Measurements from ENCODE around the gene EGLN1. TPM values are rescaled to one million over a fixed set of nuclear protein-coding genes. Genes with fewer than 3 reads are reported as not detected.
"Not testable (repeated sequence)": the region's sequence is repeated elsewhere in the genome, so short reads cannot be mapped to it uniquely, and the experiment has no call there.

The EGLN1 gene
- polyA plus RNA-seq, 2 of the 4 experiments (the other 2 are of a cell fraction) = 57.7 to 156 TPM

DNA sequence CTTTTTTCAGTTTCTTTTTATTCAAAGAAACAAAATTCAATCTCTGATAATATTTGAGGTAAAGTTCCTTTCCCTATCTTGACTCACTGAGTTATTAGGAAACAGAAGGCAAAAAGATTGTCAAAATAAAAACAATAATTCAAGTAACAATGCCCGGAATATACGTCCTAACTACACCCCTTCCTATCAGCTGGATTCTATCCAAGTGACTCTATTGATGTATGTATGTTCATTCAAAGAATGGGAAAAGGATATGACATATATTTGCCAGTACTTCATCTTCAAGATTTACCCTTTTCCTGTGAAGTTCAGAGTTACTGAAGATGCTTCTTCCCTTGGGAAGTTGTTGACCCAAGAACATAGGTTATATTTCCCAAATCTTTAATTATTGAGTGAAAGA is 70.3 kb downstream of the EGLN1 start:
- 91% methylated on average over 2 of the region's 2 CpGs for WGBS (ENCODE audit: missing lambda C conversion rate)
- no peak for FAIRE-seq
- ATAC-seq = no peak
- TF ChIP-seq, protein P1, sequence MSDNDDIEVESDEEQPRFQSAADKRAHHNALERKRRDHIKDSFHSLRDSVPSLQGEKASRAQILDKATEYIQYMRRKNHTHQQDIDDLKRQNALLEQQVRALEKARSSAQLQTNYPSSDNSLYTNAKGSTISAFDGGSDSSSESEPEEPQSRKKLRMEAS (IDR thresholded peaks at IDR 0.05) = no peak
- ChIA-PET CTCF (interaction anchor here (1.4 to 4.9 kb wide), 3 partner anchors 14 to 239 kb away, joined by 5 to 19 read pairs (median 5); partner anchors contain the start of genes EXOC8 and SPRTN), POLR2A (no interaction called here)
- Histone ChIP-seq H3K4me3 (no peak overlapping the region), H3K27ac (no peak overlapping the region), H3K4me1 (peaks cover 13% of the 10 kb centered on the region), H3K9me3 (no peaks in the 10 kb centered on the region), H3K4me2 (no peak overlapping the region)
- DNase-seq (ENCODE audit: low read depth in 1 of 2, low spot score in 1 of 2) = no peak

DNA sequence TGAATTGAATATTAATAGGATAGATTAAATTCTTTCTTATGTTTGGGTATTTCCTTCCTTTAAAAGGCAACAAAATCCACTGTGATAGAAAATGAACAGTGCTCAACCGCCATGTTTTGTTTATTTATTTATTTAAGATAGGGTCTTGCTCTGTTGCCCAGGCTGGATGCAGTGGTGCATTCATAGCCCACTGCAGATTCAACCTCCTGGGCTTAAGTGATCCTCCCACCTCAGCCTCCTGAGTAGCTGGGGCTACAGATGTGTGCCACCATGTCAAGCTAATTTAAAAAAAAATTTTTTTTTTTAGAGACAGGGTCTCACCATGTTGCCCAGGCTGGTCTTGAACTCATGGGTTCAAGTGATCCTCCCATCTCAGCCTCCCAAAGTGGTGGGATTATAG is 73.2 kb downstream of the EGLN1 start:
- ATAC-seq; H3K9me3 ChIP-seq; H3K27ac ChIP-seq; FAIRE-seq; H3K4me3 ChIP-seq; H3K4me1 ChIP-seq; DNase-seq (ENCODE audit: low read depth in 1 of 2, low spot score in 1 of 2); H3K4me2 ChIP-seq: not testable (repeated sequence)
- POLR2A ChIA-PET = interaction anchor here (1.1 kb wide), 1 partner anchor 11 kb away, joined by 5 read pairs; the partner anchor contains the start of genes EXOC8 and SPRTN
- CTCF ChIA-PET = interaction anchor here (0.6 to 4.9 kb wide), 7 partner anchors 9 to 370 kb away, joined by 3 to 19 read pairs (median 3); partner anchors contain the start of genes ARV1 and TTC13
- 87% methylated on average over 1 of the region's 1 CpG for WGBS (ENCODE audit: missing lambda C conversion rate)

DNA sequence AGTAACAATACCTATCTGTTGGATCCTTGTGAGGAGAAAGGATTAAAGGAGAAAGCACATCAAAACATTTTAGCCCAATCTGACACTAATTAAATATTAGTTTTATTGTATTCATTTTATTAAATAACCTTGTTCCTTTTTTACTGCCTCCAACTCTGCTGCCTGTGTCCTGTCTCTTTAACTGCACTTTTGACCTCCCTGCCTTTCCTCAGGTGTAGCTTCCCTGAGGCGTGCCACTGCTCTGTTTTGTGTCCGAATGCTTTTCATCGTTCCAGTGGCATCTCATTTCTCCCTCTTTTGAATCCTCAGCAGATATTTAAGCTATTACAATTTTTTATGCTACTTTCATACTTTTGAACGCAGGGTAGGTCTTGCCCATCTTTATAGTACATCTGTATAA is 73.6 kb downstream of the EGLN1 start:
- TF ChIP-seq, protein P2, sequence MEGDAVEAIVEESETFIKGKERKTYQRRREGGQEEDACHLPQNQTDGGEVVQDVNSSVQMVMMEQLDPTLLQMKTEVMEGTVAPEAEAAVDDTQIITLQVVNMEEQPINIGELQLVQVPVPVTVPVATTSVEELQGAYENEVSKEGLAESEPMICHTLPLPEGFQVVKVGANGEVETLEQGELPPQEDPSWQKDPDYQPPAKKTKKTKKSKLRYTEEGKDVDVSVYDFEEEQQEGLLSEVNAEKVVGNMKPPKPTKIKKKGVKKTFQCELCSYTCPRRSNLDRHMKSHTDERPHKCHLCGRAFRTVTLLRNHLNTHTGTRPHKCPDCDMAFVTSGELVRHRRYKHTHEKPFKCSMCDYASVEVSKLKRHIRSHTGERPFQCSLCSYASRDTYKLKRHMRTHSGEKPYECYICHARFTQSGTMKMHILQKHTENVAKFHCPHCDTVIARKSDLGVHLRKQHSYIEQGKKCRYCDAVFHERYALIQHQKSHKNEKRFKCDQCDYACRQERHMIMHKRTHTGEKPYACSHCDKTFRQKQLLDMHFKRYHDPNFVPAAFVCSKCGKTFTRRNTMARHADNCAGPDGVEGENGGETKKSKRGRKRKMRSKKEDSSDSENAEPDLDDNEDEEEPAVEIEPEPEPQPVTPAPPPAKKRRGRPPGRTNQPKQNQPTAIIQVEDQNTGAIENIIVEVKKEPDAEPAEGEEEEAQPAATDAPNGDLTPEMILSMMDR (IDR thresholded peaks at IDR 0.05) = no peak
- TF ChIP-seq RNF2 (IDR thresholded peaks at IDR 0.05; ENCODE audit: borderline replicate concordance, low read depth) (no peak), HEYL (CRISPR knock-in tag; IDR thresholded peaks at IDR 0.05) (no peak), PHF8 (IDR thresholded peaks at IDR 0.05; ENCODE audit: borderline replicate concordance, low read depth) (no peak)
- Histone ChIP-seq H3K4me1 (no peaks in the 10 kb centered on the region), H3K4me2 (no peak overlapping the region), H3K27ac (no peak overlapping the region), H3K4me3 (no peak overlapping the region), H3K9me3 (no peaks in the 10 kb centered on the region)
- ChIA-PET CTCF (interaction anchor here (0.9 to 4.9 kb wide), 5 partner anchors 9 to 370 kb away, joined by 3 to 19 read pairs (median 4); partner anchors contain the start of genes ARV1 and TTC13), POLR2A (interaction anchor here (1.1 kb wide), 1 partner anchor 11 kb away, joined by 5 read pairs; the partner anchor contains the start of genes EXOC8 and SPRTN)
- ATAC-seq (no peak), FAIRE-seq (no peak), DNase-seq (ENCODE audit: low read depth in 1 of 2, low spot score in 1 of 2) (no peak)
- 95% methylated on average over 4 of the region's 4 CpGs for WGBS (ENCODE audit: missing lambda C conversion rate)

DNA sequence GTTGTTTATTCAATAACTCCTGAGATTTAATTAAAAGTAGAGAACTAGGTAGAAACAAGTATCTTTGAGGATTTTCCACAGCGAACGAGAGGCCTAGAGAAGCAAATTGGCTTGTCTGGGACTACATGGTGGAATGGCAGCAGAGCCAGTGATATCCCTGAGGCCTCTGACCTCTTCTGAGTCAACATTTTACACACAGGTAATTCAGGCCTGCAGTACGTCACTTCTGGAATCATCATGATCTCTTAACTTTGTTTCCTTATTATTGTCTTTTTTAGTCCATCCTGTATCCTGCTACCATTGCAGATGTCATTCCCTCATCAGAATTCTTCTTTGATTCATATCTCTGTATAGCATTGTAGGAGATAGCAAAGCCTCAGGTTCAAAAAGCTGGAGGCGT is 74.1 kb downstream of the EGLN1 start:
- DNase-seq (ENCODE audit: low read depth in 1 of 2, low spot score in 1 of 2) (no peak), FAIRE-seq (no peak), ATAC-seq (no peak)
- WGBS (ENCODE audit: missing lambda C conversion rate) = 95% methylated on average over 4 of the region's 4 CpGs
- Histone ChIP-seq H3K4me2 (no peak overlapping the region), H3K4me3 (no peak overlapping the region), H3K4me1 (no peaks in the 10 kb centered on the region), H3K27ac (no peak overlapping the region), H3K9me3 (no peaks in the 10 kb centered on the region)
- no peak for TF ChIP-seq KDM5A (IDR thresholded peaks at IDR 0.05)
- ChIA-PET CTCF (interaction anchor here (0.9 to 4.9 kb wide), 5 partner anchors 10 to 369 kb away, joined by 3 to 19 read pairs (median 4); partner anchors contain the start of genes ARV1 and TTC13), POLR2A (no interaction called here)

DNA sequence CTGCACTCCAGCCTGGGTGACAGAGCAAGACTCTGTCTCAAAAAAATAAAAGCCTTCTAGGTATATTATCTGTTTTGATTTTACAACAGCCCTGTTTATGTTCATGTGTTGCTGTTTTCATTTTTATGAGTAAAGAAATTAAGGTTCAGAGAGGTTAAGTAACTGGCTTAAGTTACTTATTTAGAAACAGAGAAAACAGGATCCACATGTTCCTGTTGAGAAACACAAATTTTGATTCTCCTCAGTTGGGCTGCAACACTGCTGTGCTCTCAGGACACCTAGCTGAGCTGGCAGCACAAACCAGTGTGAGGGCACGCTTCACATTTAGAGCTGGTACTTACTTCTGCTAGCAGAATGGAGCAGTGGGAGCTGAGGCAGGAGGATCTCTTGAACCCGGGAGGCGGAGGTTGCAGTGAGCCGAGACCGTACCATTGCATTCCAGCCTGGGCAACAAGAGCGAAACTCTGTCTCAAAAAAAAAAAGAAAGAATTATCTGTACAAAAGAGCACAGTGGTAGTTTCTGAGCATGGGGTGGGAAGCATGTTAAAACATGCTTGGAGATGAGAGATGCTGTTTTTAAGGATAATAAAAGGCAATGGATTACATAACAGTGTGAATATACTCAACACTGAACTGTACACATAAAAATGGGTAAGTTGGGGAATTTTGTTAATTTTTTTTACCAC is 81.6 kb downstream of the EGLN1 start:
- no peak for DNase-seq (ENCODE audit: low read depth in 1 of 2, low spot score in 1 of 2)
- WGBS (ENCODE audit: missing lambda C conversion rate) = 86% methylated on average over 6 of the region's 6 CpGs
- POLR2A ChIA-PET = no interaction called here
- no peaks in the 10 kb centered on the region for H3K9me3 ChIP-seq
- no peak overlapping the region for H3K27ac ChIP-seq
- no peak overlapping the region for H3K4me2 ChIP-seq
- H3K4me3 ChIP-seq = no peak overlapping the region
- peaks cover 20% of the 10 kb centered on the region for H3K4me1 ChIP-seq
- FAIRE-seq = no peak
- CTCF ChIA-PET = interaction anchor here (1.0 to 1.7 kb wide), 3 partner anchors 17 to 250 kb away, joined by 3 to 4 read pairs (median 4); no protein-coding TSS in a partner anchor
- ATAC-seq = no peak
- TF ChIP-seq, protein P3, sequence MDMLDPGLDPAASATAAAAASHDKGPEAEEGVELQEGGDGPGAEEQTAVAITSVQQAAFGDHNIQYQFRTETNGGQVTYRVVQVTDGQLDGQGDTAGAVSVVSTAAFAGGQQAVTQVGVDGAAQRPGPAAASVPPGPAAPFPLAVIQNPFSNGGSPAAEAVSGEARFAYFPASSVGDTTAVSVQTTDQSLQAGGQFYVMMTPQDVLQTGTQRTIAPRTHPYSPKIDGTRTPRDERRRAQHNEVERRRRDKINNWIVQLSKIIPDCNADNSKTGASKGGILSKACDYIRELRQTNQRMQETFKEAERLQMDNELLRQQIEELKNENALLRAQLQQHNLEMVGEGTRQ (IDR thresholded peaks at IDR 0.05) = no peak
- TF ChIP-seq ZFP36 (IDR thresholded peaks at IDR 0.05; ENCODE audit: borderline replicate concordance, partially characterized antibody) = no peak
- no peak for TF ChIP-seq SMC3 (IDR thresholded peaks at IDR 0.05)
- no peak for TF ChIP-seq BHLHE40 (IDR thresholded peaks at IDR 0.05; ENCODE audit: low read depth, low read length)
- no peak for TF ChIP-seq PHF8 (IDR thresholded peaks at IDR 0.05; ENCODE audit: borderline replicate concordance, low read depth)
- TF ChIP-seq, protein P4, sequence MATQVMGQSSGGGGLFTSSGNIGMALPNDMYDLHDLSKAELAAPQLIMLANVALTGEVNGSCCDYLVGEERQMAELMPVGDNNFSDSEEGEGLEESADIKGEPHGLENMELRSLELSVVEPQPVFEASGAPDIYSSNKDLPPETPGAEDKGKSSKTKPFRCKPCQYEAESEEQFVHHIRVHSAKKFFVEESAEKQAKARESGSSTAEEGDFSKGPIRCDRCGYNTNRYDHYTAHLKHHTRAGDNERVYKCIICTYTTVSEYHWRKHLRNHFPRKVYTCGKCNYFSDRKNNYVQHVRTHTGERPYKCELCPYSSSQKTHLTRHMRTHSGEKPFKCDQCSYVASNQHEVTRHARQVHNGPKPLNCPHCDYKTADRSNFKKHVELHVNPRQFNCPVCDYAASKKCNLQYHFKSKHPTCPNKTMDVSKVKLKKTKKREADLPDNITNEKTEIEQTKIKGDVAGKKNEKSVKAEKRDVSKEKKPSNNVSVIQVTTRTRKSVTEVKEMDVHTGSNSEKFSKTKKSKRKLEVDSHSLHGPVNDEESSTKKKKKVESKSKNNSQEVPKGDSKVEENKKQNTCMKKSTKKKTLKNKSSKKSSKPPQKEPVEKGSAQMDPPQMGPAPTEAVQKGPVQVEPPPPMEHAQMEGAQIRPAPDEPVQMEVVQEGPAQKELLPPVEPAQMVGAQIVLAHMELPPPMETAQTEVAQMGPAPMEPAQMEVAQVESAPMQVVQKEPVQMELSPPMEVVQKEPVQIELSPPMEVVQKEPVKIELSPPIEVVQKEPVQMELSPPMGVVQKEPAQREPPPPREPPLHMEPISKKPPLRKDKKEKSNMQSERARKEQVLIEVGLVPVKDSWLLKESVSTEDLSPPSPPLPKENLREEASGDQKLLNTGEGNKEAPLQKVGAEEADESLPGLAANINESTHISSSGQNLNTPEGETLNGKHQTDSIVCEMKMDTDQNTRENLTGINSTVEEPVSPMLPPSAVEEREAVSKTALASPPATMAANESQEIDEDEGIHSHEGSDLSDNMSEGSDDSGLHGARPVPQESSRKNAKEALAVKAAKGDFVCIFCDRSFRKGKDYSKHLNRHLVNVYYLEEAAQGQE (IDR thresholded peaks at IDR 0.05) = no peak
- no peak for TF ChIP-seq MAFK (IDR thresholded peaks at IDR 0.05; ENCODE audit: partially characterized antibody)
- no peak for TF ChIP-seq HOXB13 (CRISPR knock-in tag; IDR thresholded peaks at IDR 0.05; ENCODE audit: low read depth)
- TF ChIP-seq NFE2L2 (conservative IDR thresholded peaks at IDR 0.05; ENCODE audit: low read length) = no peak
- TF ChIP-seq HOXA7 (CRISPR knock-in tag; IDR thresholded peaks at IDR 0.05) = no peak
- TF ChIP-seq KDM5A (IDR thresholded peaks at IDR 0.05) = no peak
- TF ChIP-seq, protein P1 (IDR thresholded peaks at IDR 0.05) = no peak
- TF ChIP-seq NPAS2 (CRISPR knock-in tag; IDR thresholded peaks at IDR 0.05; ENCODE audit: borderline replicate concordance) = no peak
- no peak for TF ChIP-seq EP300 (IDR thresholded peaks at IDR 0.05)

Measured in A549 (cell line).